Activated naive CD8-positive, alpha-beta T cell treated with anti-CD3 and anti-CD28 coated beads, Interleukin-2, amount 50 U/mL, for 24 hours (primary cell): ENCODE results near the gene DHRS3.
A peak's percentile ranks its signal among the peaks of the same experiment; 100 is the strongest.
"Not testable (repeated sequence)": the region's sequence is repeated elsewhere in the genome, so short reads cannot be mapped to it uniquely, and the experiment has no call there.

ENCODE experiments used
- ATAC-seq: fragments of 150-1000 bp; cut with Tn5 transposase; one replicate; pipeline ENCODE4 v1.10.0; 2021
- DNase-seq: peaks from one replicate; pipeline ENCODE4 v3.0.0; 2021
- H3K27ac Mint-ChIP-seq: one replicate; pipeline ENCODE4 v1.8.0; 2021; ENCODE audit warnings: mild to moderate bottlenecking, mixed read lengths
- H3K27me3 Mint-ChIP-seq: one replicate; pipeline ENCODE4 v1.8.0; 2021; ENCODE audit warnings: mixed read lengths
- H3K36me3 Mint-ChIP-seq: one replicate; pipeline ENCODE4 v1.8.0; 2021; ENCODE audit warnings: low read depth, mixed read lengths
- H3K4me1 Mint-ChIP-seq: one replicate; pipeline ENCODE4 v1.8.0; 2021; ENCODE audit warnings: mixed read lengths
- H3K4me3 Mint-ChIP-seq: one replicate; pipeline ENCODE4 v1.8.0; 2021; ENCODE audit warnings: mild to moderate bottlenecking, moderate library complexity, mixed read lengths
- H3K9me3 Mint-ChIP-seq: one replicate; pipeline ENCODE4 v1.8.0; 2021; ENCODE audit warnings: mixed read lengths

The DHRS3 gene

GRCh38 chr1:12648741-12649140 lies 30.7 kb upstream of the DHRS3 start:
- H3K27me3 Mint-ChIP-seq, result peaks cover 35% of the 10 kb centered on the region
- H3K4me3 Mint-ChIP-seq, result no peak overlapping the region
- no peaks in the 10 kb centered on the region for H3K36me3 Mint-ChIP-seq
- DNase-seq (no peak), ATAC-seq (peak; percentile 36)
- H3K4me1 Mint-ChIP-seq, result no peaks in the 10 kb centered on the region
- no peaks in the 10 kb centered on the region for H3K9me3 Mint-ChIP-seq
- H3K27ac Mint-ChIP-seq, result no peak overlapping the region

- H3K4me1 Mint-ChIP-seq, ATAC-seq, H3K27ac Mint-ChIP-seq, H3K36me3 Mint-ChIP-seq, H3K4me3 Mint-ChIP-seq, DNase-seq: not testable (repeated sequence)
- H3K9me3 Mint-ChIP-seq, result peaks cover 10% of the 10 kb centered on the region
- peaks cover 22% of the 10 kb centered on the region for H3K27me3 Mint-ChIP-seq
Observed at GRCh38 chr1:12645401-12645800, 27.4 kb upstream of the DHRS3 start.

GRCh38 chr1:12644829-12645228 lies 26.8 kb upstream of the DHRS3 start:
- no peak overlapping the region for H3K27ac Mint-ChIP-seq

GRCh38 chr1:12644237-12644636 lies 26.2 kb upstream of the DHRS3 start:
- no peak for ATAC-seq
- Mint-ChIP-seq H3K27ac (no peak overlapping the region), H3K9me3 (peaks cover 18% of the 10 kb centered on the region), H3K36me3 (peaks cover 11% of the 10 kb centered on the region), H3K4me3 (no peak overlapping the region), H3K4me1 (no peaks in the 10 kb centered on the region), H3K27me3 (peaks cover 17% of the 10 kb centered on the region)
- DNase-seq, result no peak

More at GRCh38 chr1:12644829-12645228, 26.8 kb upstream of the DHRS3 start:
- peaks cover 16% of the 10 kb centered on the region for H3K9me3 Mint-ChIP-seq
- H3K4me3 Mint-ChIP-seq, result no peak overlapping the region
- H3K36me3 Mint-ChIP-seq, result peaks cover 8% of the 10 kb centered on the region
- ATAC-seq (no peak), DNase-seq (no peak)
- peaks cover 17% of the 10 kb centered on the region for H3K27me3 Mint-ChIP-seq
- H3K4me1 Mint-ChIP-seq, result no peaks in the 10 kb centered on the region

- Mint-ChIP-seq H3K4me3 (no peak within 1 kb of the TSS), H3K27me3 (peaks cover 13% of the 10 kb centered on the region), H3K27ac (no peak within 1 kb of the TSS), H3K9me3 (peaks cover 18% of the 10 kb centered on the region), H3K4me1 (no peaks in the 10 kb centered on the region), H3K36me3 (peaks cover 11% of the 10 kb centered on the region)
- ATAC-seq (no peak), DNase-seq (no peak)
Observed at GRCh38 chr1:12643785-12644184, 25.8 kb upstream of the DHRS3 start, which contains the start of gene AADACL4. TSS of gene AADACL4 (plus strand) at chr1:12644085. CDS start at chr1:12644547, 462 bp downstream.

- no peak for DNase-seq
- Mint-ChIP-seq H3K36me3 (peaks cover 11% of the 10 kb centered on the region), H3K9me3 (peaks cover 18% of the 10 kb centered on the region), H3K27me3 (peaks cover 11% of the 10 kb centered on the region), H3K4me3 (no peak overlapping the region), H3K27ac (no peak overlapping the region), H3K4me1 (no peaks in the 10 kb centered on the region)
- no peak for ATAC-seq
Observed at GRCh38 chr1:12643079-12643478, 25.1 kb upstream of the DHRS3 start.

GRCh38 chr1:12640958-12641272 lies 22.9 kb upstream of the DHRS3 start:
- no peak overlapping the region for H3K27ac Mint-ChIP-seq
- H3K27me3 Mint-ChIP-seq, result peaks cover 4% of the 10 kb centered on the region
- H3K4me1 Mint-ChIP-seq, result no peaks in the 10 kb centered on the region
- DNase-seq (no peak), ATAC-seq (no peak)
- peaks cover 11% of the 10 kb centered on the region for H3K36me3 Mint-ChIP-seq
- H3K9me3 Mint-ChIP-seq, result peaks cover 18% of the 10 kb centered on the region
- H3K4me3 Mint-ChIP-seq, result no peak overlapping the region

GRCh38 chr1:12640237-12640957 lies 22.4 kb upstream of the DHRS3 start:
- Mint-ChIP-seq H3K9me3 (peaks cover 18% of the 10 kb centered on the region), H3K27ac (no peak overlapping the region), H3K27me3 (peaks cover 3% of the 10 kb centered on the region), H3K4me1 (no peaks in the 10 kb centered on the region), H3K4me3 (no peak overlapping the region), H3K36me3 (peaks cover 11% of the 10 kb centered on the region)
- ATAC-seq, result no peak
- DNase-seq, result no peak

- Mint-ChIP-seq H3K27me3 (peaks cover 11% of the 10 kb centered on the region), H3K4me3 (no peak overlapping the region), H3K9me3 (peaks cover 18% of the 10 kb centered on the region), H3K4me1 (peaks cover 4% of the 10 kb centered on the region), H3K27ac (no peak overlapping the region), H3K36me3 (peaks cover 11% of the 10 kb centered on the region)
- DNase-seq (no peak), ATAC-seq (no peak)
Observed at GRCh38 chr1:12637693-12638092, 19.7 kb upstream of the DHRS3 start.

- H3K4me1 Mint-ChIP-seq, result peaks cover 4% of the 10 kb centered on the region
- H3K9me3 Mint-ChIP-seq, result peaks cover 17% of the 10 kb centered on the region
- no peak overlapping the region for H3K4me3 Mint-ChIP-seq
- no peak overlapping the region for H3K27ac Mint-ChIP-seq
- H3K27me3 Mint-ChIP-seq, result peaks cover 11% of the 10 kb centered on the region
- ATAC-seq (no peak), DNase-seq (no peak)
- peaks cover 11% of the 10 kb centered on the region for H3K36me3 Mint-ChIP-seq
Observed at GRCh38 chr1:12636098-12636950, 18.3 kb upstream of the DHRS3 start.

- DNase-seq (no peak), ATAC-seq (no peak)
- no peak overlapping the region for H3K27ac Mint-ChIP-seq
- no peak overlapping the region for H3K4me3 Mint-ChIP-seq
- peaks cover 4% of the 10 kb centered on the region for H3K4me1 Mint-ChIP-seq
- H3K9me3 Mint-ChIP-seq, result peaks cover 1% of the 10 kb centered on the region
- H3K27me3 Mint-ChIP-seq, result peaks cover 11% of the 10 kb centered on the region
- H3K36me3 Mint-ChIP-seq, result peaks cover 3% of the 10 kb centered on the region
Observed at GRCh38 chr1:12634696-12635202, 16.7 kb upstream of the DHRS3 start.

- peaks cover 4% of the 10 kb centered on the region for H3K4me1 Mint-ChIP-seq
- H3K27ac Mint-ChIP-seq, result no peak overlapping the region
- H3K4me3 Mint-ChIP-seq, result no peak overlapping the region
- H3K27me3 Mint-ChIP-seq, result peaks cover 11% of the 10 kb centered on the region
- no peaks in the 10 kb centered on the region for H3K36me3 Mint-ChIP-seq
- no peaks in the 10 kb centered on the region for H3K9me3 Mint-ChIP-seq
- DNase-seq (no peak), ATAC-seq (no peak)
Observed at GRCh38 chr1:12634156-12634555, 16.1 kb upstream of the DHRS3 start.

- no peaks in the 10 kb centered on the region for H3K9me3 Mint-ChIP-seq
- peaks cover 13% of the 10 kb centered on the region for H3K27me3 Mint-ChIP-seq
- H3K27ac Mint-ChIP-seq, result no peak overlapping the region
- ATAC-seq (no peak), DNase-seq (no peak)
- H3K4me3 Mint-ChIP-seq, result no peak overlapping the region
- H3K4me1 Mint-ChIP-seq, result peaks cover 4% of the 10 kb centered on the region
- H3K36me3 Mint-ChIP-seq, result no peaks in the 10 kb centered on the region
Observed at GRCh38 chr1:12631571-12631970, 13.6 kb upstream of the DHRS3 start.

- peaks cover 13% of the 10 kb centered on the region for H3K27me3 Mint-ChIP-seq
- ATAC-seq (no peak), DNase-seq (no peak)
- H3K4me1 Mint-ChIP-seq, result peaks cover 4% of the 10 kb centered on the region
- H3K4me3 Mint-ChIP-seq, result no peak overlapping the region
- H3K9me3 Mint-ChIP-seq, result no peaks in the 10 kb centered on the region
- no peak overlapping the region for H3K27ac Mint-ChIP-seq
- H3K36me3 Mint-ChIP-seq, result no peaks in the 10 kb centered on the region
Observed at GRCh38 chr1:12630946-12631530, 13.0 kb upstream of the DHRS3 start.
